ENCODE results near the gene EFEMP2. TPM values are rescaled to one million over a fixed set of nuclear protein-coding genes. Genes with fewer than 3 reads are reported as not detected.
A peak's percentile ranks its signal among the peaks of the same experiment; 100 is the strongest.
"Not testable (repeated sequence)": the region's sequence is repeated elsewhere in the genome, so short reads cannot be mapped to it uniquely, and the experiment has no call there.

The EFEMP2 gene
- total and polyA plus RNA-seq, 5 experiments from 2014 or later, result 1.8 to 16.9 (median 8.9) TPM; not detected in 1

DNA sequence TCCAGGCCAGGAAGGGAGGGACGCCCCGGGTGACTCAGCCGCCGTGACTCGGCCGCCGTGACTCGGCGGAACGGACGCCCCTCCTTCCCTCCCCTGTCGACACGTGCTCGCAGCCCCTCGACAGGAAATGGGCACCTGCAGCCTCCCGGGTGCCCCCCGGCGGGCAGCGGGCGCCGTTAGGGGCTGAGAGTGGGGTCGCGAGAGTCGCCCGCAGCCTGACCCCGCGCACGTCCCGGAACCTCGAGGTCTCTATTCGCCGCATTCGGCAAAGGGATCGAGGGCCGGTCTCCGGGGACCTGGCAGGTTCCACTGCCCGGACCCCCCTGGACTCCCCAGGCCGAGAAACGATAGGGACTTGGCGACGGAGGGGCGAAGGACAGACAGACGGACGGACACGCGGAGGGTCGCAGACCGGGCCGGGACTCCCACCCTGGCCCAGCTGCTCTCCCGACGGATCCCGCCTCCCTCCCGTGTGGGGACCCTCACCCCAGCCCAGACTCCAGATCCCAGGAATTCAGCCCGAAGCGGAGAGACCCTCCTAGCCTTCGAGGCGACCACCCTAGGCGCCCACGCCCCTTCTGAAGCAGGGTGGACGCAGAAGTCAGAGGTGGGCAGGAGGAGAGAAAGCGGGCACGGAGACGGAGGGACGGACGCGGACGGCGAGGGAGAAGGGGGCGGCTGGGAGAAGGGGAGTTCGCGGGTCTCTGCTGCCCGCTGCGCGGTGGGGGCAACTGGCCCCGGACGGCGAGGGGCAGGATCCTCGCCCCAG lies 26.9 kb upstream of the EFEMP2 start:
- POLR2A ChIA-PET, result interaction anchor here (0.7 to 6.2 kb wide), 7 partner anchors 9 to 413 kb away, joined by 3 to 105 read pairs (median 14); partner anchors contain the start of genes C11orf68, CCDC85B, DRAP1 and FIBP
- Mint-ChIP-seq H3K27ac (peak overlapping the region in 3 of 10 donors; percentile 28 to 58 (median 57)), H3K36me3 (no peaks in the 10 kb centered on the region), H3K4me1 (peaks cover 2 to 27% (median 12%) of the 10 kb centered on the region in 4 donors), H3K4me3 (peak overlapping the region; percentile 50 to 78 (median 61)), H3K9me3 (no peaks in the 10 kb centered on the region), H3K27me3 (peaks cover 0 to 4% (median 0%) of the 10 kb centered on the region in 5 donors)
- DNase-seq, result peak in 4 of 10 donors; percentile 33 to 55 (median 43)
- peak in 1 of 2 donors; percentile 11 for ATAC-seq

DNA sequence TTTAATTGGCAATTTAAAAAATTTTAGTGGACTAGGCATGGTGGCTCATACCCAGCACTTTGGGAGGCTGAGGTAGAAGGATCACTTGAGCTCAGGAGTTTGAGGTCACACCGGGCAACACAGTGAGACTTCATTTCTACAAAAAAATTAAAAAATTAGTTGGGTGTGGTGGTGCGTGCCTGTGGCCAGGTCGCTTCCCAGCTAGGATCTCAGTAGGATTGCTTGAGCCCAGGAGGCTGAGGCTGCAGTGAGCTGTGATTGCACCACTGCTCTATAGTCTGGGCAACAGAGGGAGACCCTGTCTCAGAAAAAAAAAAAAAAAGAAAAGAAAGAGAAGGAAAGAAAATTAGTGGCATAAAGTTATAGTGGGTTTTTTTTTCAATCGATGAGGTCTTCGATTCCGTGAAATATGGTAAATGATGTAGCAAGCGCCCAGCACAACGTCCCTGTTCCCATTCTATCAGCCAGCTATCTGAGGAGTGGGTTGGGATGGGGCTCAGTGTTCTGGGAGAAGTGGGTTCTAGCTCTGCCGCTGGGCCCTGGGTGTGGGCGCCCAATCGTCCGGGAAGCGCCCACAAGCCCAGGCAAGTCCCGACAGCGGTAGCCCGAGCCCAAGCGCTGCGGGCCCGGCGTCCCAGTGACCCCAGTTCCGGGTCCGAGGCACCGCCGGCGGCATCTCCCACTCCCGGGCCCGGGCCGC lies 26.2 kb upstream of the EFEMP2 start:
- POLR2A ChIA-PET, result interaction anchor here (0.7 to 6.2 kb wide), 9 partner anchors 9 to 414 kb away, joined by 3 to 105 read pairs (median 4); partner anchors contain the start of genes C11orf68, CCDC85B, DRAP1 and FIBP
- H3K36me3 Mint-ChIP-seq, result no peaks in the 10 kb centered on the region

DNA sequence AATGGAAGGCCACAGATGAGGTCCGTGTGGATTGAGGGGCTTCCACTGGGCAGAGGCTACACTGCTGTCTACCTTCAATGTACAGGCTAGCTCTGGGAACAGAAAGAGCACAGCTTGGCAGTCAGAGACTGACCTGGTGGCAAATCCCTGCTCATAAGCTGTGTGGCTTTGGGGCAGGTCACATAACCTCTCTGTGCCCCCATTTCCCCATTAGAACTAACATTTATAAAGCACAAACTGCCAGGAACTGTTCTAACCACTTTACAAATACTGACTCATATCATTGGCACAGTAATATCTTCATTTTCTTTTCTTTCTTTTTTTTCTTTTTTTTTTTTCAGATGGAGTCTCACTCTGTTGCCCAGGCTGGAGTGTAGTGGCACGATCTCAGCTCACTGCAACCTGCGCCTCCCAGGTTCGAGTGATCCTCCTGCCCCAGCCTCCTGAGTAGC lies 24.4 kb upstream of the EFEMP2 start:
- H3K9me3 Mint-ChIP-seq, result no peaks in the 10 kb centered on the region
- peaks cover 0 to 3% (median 0%) of the 10 kb centered on the region in 5 donors for H3K27me3 Mint-ChIP-seq
- H3K36me3 Mint-ChIP-seq, result no peaks in the 10 kb centered on the region
- peaks cover 13 to 45% (median 36%) of the 10 kb centered on the region in 4 donors for H3K4me1 Mint-ChIP-seq
- H3K4me3 Mint-ChIP-seq, result no peak overlapping the region
- peak overlapping the region in 1 of 10 donors; percentile 12 for H3K27ac Mint-ChIP-seq
- ATAC-seq (no peak), DNase-seq (no peak)
- POLR2A ChIA-PET, result interaction anchor here (0.7 to 10.6 kb wide), 4 partner anchors 12 to 37 kb away, joined by 3 to 183 read pairs (median 8); partner anchors contain the start of genes C11orf68, DRAP1 and MUS81

More for the DNA sequence above, 26.2 kb upstream of the EFEMP2 start:
- ATAC-seq (no peak), DNase-seq (no peak)
- Mint-ChIP-seq H3K4me1 (peaks cover 4 to 33% (median 18%) of the 10 kb centered on the region in 4 donors), H3K27me3 (peaks cover 0 to 3% (median 0%) of the 10 kb centered on the region in 5 donors), H3K27ac (peak overlapping the region in 6 of 10 donors; percentile 52 to 92 (median 66)), H3K9me3 (no peaks in the 10 kb centered on the region), H3K4me3 (peak overlapping the region; percentile 66 to 87 (median 78))

DNA sequence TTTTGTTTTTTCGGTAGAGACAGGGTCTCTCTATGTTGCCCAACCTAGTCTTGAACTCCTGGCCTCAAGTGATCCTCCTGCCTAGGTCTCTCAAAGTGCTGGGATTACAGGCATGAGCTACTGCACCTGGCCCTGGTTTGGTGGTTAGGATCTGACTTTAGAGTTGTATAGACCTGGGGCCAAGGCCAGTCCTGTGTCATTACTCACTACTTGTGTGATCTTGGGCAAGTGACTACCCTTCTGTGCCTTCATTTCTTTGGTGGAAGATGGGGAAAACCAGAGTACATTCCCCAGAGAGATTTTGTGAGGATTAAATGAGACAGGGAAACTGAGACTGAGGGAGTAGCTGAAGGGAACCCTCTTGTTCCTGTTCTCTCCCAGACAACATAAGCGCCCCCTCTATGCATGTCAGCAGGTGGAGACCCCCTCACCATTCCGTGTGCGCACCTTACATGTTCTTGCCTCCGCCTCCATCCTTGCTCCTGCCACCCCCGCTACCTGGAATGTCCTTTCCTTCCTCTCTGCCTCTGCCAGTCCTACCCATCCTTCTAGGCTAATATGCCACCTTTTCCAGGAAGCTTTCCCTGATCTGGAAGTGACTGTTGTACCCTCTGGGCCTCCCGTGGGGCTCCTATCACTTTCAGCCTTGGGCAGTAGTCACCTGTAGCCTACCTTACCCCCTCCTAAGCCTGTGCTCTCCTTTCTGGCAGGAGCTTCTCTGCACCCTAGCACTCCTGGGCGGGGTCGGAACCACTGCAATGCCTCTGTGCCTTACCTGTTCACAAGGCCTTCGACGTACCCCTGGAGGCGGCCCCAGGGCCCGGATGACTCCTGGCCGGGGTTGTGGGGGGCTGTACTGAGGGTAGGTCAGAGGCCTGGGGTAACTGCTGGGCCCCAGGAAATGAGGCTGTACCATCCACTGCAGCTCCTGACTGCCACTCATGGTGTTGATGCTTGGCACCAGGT lies 23.7 kb upstream of the EFEMP2 start:
- H3K36me3 Mint-ChIP-seq, result no peaks in the 10 kb centered on the region
- H3K4me1 Mint-ChIP-seq, result peaks cover 13 to 47% (median 39%) of the 10 kb centered on the region in 4 donors
- no peaks in the 10 kb centered on the region for H3K9me3 Mint-ChIP-seq
- H3K4me3 Mint-ChIP-seq, result peak overlapping the region in 5 of 10 donors; percentile 15 to 71 (median 58)
- H3K27ac Mint-ChIP-seq, result peak overlapping the region in 5 of 10 donors; percentile 29 to 69 (median 67)
- H3K27me3 Mint-ChIP-seq, result peaks cover 0 to 3% (median 0%) of the 10 kb centered on the region in 5 donors
- POLR2A ChIA-PET, result interaction anchor here (1.1 to 12.2 kb wide), 5 partner anchors 9 to 37 kb away, joined by 4 to 209 read pairs (median 11); partner anchors contain the start of genes C11orf68, CTSW, DRAP1 and EFEMP2
- ATAC-seq (no peak), DNase-seq (no peak)

DNA sequence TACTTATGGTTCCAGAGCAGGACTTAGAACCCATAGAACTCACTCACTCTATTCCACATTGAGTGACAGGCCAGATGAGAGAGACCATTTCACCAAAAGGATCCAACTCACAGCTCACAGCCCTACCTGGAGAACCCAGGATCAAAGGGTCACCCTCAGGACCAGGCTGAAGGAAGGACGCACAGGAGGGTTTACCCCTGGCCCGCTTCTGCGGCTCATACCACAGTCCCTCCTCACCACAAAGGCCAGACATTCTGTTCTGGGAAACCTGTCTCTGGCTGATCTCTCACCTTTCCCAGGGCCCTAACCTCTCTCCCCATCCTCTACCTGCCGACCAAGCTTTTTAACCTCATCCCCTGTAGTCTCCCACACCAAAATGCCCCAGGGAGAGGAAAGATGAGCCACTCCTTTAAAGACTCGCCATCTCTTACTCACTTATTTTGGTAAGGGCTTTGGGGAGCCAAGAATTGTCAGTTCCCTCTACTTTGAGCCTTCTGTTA lies 22.9 kb upstream of the EFEMP2 start:
- peak overlapping the region in 7 of 10 donors; percentile 14 to 83 (median 62) for H3K27ac Mint-ChIP-seq
- peaks cover 0 to 3% (median 0%) of the 10 kb centered on the region in 5 donors for H3K27me3 Mint-ChIP-seq
- H3K36me3 Mint-ChIP-seq, result no peaks in the 10 kb centered on the region
- ATAC-seq (no peak), DNase-seq (no peak)
- H3K4me3 Mint-ChIP-seq, result peak overlapping the region in 6 of 10 donors; percentile 3 to 71 (median 52)
- peaks cover 12 to 42% (median 38%) of the 10 kb centered on the region in 4 donors for H3K4me1 Mint-ChIP-seq
- POLR2A ChIA-PET, result interaction anchor here (1.1 to 12.2 kb wide), 4 partner anchors 10 to 36 kb away, joined by 4 to 209 read pairs (median 94); partner anchors contain the start of genes C11orf68, CTSW, DRAP1 and EFEMP2
- H3K9me3 Mint-ChIP-seq, result no peaks in the 10 kb centered on the region

DNA sequence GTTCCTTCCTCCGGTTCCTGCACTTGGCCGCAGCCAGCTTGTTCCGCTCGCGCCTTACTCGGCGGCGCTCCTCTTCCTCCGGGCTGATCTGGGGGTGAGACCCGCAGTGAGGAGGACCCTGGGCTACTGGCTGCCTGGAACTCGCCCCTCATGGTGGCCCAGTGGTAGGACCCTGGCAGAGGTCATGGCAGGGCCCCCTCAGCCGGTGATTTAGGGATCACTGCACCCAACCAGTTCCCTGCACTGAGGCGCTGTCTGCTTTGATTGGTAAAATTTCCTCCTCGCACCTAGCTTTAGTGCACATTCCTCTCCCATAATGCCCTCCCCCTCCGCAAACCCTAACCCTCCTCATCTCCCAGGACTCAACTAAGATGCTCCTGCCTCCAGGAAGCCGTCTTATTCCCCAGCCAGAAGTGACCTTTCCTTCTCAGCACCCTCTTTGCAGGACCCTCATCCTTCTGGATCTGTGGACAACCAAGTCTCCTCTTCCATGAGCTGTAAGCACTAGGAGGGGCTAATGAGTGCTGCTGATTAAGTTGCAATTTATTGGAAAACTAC lies 21.5 kb upstream of the EFEMP2 start:
- peak in 3 of 10 donors; percentile 20 to 30 (median 28) for DNase-seq
- Mint-ChIP-seq H3K27me3 (peaks cover 0 to 3% (median 0%) of the 10 kb centered on the region in 5 donors), H3K9me3 (no peaks in the 10 kb centered on the region), H3K36me3 (no peaks in the 10 kb centered on the region), H3K4me3 (peak overlapping the region; percentile 75 to 94 (median 84)), H3K27ac (peak overlapping the region; percentile 79 to 96 (median 92)), H3K4me1 (peaks cover 24 to 53% (median 50%) of the 10 kb centered on the region in 4 donors)
- ATAC-seq, result no peak
- POLR2A ChIA-PET, result interaction anchor here (0.6 to 16.8 kb wide), 13 partner anchors 10 to 397 kb away, joined by 3 to 405 read pairs (median 6); partner anchors contain the start of genes BANF1, C11orf68, CFL1 and CTSW

DNA sequence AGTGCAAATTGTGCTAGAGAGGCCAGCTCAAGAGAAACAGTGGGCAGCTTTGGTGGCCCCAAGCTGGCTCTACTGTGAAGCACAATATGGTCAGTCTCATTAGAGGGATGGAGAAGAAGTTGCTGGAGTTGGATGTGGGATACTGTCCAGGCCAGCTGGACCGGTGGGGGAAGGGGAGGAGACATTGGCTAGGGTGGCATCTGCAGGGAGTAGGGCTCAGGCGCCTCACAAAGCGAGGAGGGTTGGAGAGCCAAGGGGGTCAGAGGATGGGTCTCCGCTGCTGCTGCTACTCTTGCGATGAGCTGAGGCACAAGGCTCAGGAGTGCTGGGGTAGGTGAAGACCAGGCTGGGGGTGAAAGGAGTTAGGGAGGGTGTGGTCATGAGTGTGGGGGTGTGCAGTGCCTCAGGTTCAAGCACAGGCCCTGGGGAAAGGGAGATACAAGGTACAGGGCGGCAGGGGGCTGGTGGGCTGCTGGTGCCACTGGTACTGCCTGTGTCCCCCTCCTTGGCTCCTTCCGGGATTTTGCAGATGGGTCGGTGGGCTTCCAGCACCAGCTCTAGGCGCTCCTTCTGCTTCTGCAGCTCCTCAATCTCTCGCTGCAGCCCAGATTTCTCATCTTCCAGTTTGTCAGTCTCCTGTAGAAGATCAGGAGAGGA lies 20.2 kb upstream of the EFEMP2 start:
- Mint-ChIP-seq H3K4me3 (peak overlapping the region; percentile 79 to 94 (median 84)), H3K36me3 (no peaks in the 10 kb centered on the region), H3K9me3 (no peaks in the 10 kb centered on the region), H3K27ac (peak overlapping the region; percentile 79 to 96 (median 92)), H3K27me3 (no peaks in the 10 kb centered on the region), H3K4me1 (peaks cover 32 to 63% (median 57%) of the 10 kb centered on the region in 4 donors)
- ATAC-seq (no peak), DNase-seq (no peak)
- POLR2A ChIA-PET, result interaction anchor here (0.8 to 16.8 kb wide), 11 partner anchors 8 to 396 kb away, joined by 3 to 405 read pairs (median 9); partner anchors contain the start of genes C11orf68, CFL1, CTSW and DRAP1

DNA sequence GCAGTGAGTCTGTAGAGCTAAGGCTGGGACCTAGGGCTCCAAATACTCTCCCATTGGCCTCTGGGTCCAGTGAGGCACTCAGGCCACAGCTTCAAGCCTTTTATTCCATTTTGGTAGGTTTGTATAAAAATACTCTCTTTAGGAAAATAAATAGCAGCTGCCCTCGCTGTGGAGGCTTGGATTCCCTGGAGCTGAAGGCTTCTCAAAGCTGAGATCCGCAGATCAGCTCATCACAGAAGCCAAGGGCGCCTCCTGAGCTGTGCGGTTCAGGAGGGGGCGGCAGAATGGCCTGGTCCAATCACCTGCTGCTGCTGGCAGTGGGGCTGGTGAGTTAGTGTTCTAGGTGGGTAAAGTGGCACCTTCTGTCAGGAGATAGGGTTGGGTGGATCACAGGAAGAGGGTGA lies 19.5 kb upstream of the EFEMP2 start:
- H3K4me3 Mint-ChIP-seq, result peak overlapping the region; percentile 79 to 94 (median 84)
- ATAC-seq (peak in 1 of 2 donors; percentile 7), DNase-seq (peak in 4 of 10 donors; percentile 31 to 39 (median 33))
- H3K36me3 Mint-ChIP-seq, H3K27me3 Mint-ChIP-seq, H3K9me3 Mint-ChIP-seq: not testable (repeated sequence)
- POLR2A ChIA-PET, result interaction anchor here (0.6 to 16.8 kb wide), 10 partner anchors 8 to 74 kb away, joined by 3 to 405 read pairs (median 78); partner anchors contain the start of genes C11orf68, CFL1, CTSW and DRAP1
- H3K27ac Mint-ChIP-seq, result peak overlapping the region; percentile 79 to 96 (median 92)
- peaks cover 34 to 70% (median 61%) of the 10 kb centered on the region in 4 donors for H3K4me1 Mint-ChIP-seq

DNA sequence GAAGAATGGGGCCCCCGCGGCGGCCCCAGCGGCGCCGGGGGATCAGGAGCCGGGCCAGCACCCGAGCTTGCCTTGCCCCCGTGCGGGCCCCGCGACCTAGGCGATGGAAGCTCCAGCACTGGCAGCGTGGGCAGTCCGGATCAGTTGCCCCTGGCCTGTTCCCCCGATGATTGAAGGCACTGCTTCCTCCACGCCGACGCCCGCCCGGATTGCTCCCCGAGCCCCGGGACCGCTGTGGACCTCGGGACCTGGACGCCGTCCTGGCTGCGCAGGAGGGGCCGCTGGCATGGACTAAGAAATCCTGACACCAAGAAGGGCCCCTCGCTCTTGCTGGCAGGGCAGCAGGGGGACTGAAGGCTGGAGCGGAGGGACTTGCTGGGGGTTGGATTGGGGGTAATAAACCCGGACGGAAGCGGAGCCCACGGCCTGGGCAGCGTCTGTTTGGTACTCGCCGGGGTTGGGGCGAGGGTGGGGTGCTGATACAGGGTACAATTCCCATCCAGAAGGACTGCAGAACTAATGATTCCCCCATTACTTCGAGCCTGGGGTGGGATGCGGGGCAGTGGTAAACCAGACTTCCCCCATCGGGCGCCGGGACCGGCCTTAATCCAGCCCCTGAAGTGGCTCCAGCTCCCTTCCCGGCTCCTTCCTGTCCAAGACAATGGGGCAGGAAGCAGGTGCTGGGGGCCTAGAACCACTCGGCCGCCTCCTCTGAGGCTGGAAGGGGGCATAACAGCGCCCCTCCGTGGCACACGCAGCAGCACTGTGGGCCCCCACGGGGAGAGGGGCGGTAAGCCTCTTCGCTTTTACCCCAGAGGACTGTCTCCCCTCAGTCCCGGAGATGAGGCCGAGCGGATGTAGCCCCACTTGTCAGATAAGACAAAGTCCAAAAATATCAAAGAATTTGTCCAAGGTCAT lies 18.9 kb upstream of the EFEMP2 start:
- DNase-seq, result peak in 3 of 10 donors; percentile 21 to 27 (median 26)
- POLR2A ChIA-PET, result interaction anchor here (0.5 to 16.8 kb wide), 27 partner anchors 9 to 1965 kb away, joined by 3 to 405 read pairs (median 7); partner anchors contain the start of genes AP5B1, BANF1, C11orf68 and CD248
- Mint-ChIP-seq H3K27me3 (no peaks in the 10 kb centered on the region), H3K4me1 (peaks cover 34 to 76% (median 68%) of the 10 kb centered on the region in 4 donors), H3K9me3 (no peaks in the 10 kb centered on the region), H3K27ac (peak overlapping the region; percentile 79 to 96 (median 92)), H3K4me3 (peak overlapping the region; percentile 79 to 94 (median 84)), H3K36me3 (peaks cover 0 to 3% (median 0%) of the 10 kb centered on the region in 3 donors)
- no peak for ATAC-seq

Data from naive thymus-derived CD8-positive, alpha-beta T cell (primary cell).